CD4-positive, alpha-beta T cell treated with Interleukin-15 for 4 hours (primary cell): Measurements from ENCODE around the gene SRRM3.
"Not testable (repeated sequence)": the region's sequence is repeated elsewhere in the genome, so short reads cannot be mapped to it uniquely, and the experiment has no call there.

Experiments used
- DNase-seq: peaks from one replicate; pipeline ENCODE4 v3.0.0-alpha.2; 2020; ENCODE audit warnings: low spot score

Gene SRRM3

GRCh38 chr7:76315364-76315763 is 113.7 kb downstream of the SRRM3 start:
- no peak for DNase-seq

DNA sequence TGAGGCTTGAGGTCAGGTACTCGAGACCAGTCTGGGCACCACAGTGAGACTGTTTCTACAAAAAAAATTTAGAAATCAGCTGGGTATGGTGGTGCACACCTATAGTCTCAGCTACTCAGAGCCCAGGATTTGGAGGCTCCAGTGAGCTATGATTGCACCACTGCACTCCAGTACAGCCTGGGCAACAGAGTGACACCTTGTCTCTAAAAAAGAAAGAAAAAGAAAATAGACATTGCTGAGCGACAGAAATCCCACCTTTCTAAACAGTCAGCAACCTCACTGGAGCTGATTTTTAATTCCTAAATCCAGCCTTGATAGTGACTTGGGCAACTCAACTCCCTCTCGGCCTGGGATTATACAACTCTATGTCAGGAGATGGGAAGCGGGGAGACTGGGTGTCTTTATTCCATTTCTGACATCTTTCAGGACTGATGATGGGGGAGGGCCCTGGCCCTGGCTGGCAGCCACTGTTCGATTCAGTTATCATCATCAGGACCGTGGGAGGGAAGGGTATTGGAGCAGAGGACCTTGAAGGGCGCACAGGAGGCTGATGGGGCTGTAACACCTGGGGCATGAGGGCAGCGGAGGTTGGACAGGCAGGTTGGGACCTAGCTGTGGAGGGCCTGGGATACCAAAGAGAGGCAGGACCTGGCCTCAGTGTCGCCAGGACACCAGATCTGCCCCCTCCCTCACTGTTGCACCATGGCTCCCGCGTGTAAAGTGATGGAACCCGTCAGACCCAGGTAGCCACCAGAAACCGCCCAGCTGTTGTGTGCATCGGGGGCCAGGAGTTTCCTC is 115.5 kb downstream of the SRRM3 start:
- DNase-seq = no peak

- DNase-seq = peak; percentile 95
These were observed 116.2 kb downstream of the SRRM3 start for GRCh38 chr7:76317782-76318487.

DNA sequence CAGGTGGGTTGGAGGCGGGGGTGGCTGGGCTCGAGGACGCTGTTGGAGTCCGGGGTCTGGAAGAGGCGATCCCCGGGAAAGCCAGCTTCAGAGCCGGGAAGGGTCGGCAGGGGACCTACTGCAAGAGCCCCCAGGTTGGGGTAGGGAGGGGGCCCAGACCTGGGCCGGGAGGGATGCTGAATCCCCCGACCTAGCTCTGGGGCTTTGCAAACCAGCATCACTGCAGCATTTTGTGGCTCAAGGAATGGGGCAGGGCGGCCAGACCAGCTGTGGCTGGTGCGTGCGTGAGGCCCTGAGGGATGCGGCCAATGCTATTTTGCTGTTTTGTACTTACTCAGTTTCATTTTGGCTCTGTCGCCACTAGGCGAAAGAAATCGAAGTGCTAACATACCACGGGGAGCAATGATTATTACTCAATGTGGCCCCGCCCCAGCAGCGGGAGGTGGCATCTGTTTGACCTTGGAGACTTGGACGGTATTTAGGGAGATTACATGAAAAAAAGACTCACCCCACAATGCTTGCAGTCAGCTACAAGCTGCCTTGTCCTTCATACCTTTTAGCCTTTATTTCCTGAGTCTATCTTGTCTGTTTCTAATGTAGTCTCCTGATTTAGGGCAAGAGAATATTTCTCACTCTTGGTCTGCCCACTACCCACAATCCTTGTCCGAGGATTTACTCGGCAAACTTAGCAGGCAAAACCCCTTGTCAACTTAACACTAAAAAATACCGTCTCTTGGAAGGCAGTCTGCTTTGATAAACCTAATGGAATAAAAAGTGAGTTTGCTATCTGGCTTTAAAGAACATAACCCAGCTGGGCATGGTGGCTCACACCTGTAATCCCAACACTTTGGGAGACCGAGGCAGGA is 117.0 kb downstream of the SRRM3 start:
- peak; percentile 71 for DNase-seq

DNA sequence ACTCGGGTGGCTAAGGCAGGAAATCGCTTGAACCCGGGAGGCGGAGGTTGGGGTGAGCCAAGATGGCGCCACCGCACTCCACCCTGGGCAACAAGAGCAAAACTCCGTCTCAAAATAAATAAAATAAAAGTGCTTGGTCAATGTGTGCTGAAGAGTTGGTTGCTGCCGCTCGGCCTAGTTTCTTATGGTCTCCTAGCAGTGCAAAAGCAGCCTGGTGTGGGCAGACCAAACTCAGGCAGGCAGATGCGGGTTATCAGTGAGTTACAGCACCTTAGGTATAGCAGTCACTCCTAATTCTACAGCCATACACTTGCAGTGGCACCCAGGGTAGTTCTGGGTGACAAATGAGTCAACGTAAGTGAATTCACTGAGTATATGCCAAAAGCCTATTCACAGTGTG is 123.4 kb downstream of the SRRM3 start:
- no peak for DNase-seq

GRCh38 chr7:76325811-76326210 is 124.1 kb downstream of the SRRM3 start:
- DNase-seq = no peak

- DNase-seq = no peak
These were observed 125.0 kb downstream of the SRRM3 start for GRCh38 chr7:76326646-76327233.

GRCh38 chr7:76327610-76328009 is 125.9 kb downstream of the SRRM3 start:
- no peak for DNase-seq

- no peak for DNase-seq
These were observed 126.7 kb downstream of the SRRM3 start for GRCh38 chr7:76328389-76328788.

DNA sequence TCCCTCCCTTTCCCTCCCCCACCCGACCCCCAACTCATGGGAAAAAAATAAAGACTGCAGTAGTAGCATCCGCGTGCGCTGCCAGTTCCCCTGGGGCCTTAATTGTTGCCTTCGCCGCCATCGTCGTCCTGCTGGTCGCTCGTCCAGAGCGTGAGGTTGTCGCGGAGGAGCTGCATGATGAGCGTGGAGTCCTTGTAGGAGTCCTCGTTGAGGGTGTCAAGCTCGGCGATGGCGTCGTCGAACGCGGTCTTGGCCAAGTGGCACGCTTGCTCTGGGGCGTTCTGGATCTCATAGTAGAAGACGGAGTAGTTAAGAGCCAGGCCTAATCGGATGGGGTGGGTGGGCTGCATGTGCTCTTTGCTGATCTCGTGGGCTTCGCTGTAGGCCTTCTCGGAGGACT is 127.8 kb downstream of the SRRM3 start:
- DNase-seq = no peak

DNA sequence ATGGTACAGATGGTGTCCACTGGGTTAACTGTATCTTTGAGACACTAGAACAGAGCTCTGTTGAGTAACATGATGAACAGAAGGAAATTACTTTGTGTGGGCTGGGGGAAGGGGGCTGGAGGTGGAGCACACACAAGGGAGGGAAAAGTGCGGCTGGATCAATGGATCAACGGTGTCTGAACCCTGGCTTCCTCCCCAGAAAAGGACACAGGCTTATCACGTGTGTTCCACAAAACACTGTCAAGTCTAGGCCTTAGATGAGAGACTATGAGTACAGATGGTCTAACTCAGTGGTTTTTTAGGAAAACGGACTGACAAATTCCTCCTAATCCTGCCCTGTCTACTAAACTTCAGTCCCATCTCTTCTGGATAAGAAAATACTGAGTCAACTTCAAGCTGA is 128.6 kb downstream of the SRRM3 start:
- DNase-seq = no peak

DNA sequence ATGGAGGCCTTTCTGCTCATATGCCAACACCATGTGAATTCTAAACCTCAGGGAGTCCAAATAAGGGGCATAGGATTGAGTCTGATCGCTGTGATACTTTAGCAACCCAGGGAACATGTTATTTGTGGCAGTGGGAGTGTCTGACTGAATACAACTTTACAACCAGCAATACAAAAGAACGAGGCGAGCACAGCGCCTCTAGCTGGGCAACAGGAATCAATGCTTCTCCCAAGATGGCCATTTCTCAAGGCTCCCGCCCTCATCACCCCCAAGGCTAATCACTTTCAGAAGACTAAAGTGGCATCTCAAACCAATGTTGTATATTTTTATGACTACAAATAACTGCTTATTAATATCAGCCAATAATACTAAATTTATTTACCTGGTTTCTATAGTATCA is 129.0 kb downstream of the SRRM3 start:
- no peak for DNase-seq

DNA sequence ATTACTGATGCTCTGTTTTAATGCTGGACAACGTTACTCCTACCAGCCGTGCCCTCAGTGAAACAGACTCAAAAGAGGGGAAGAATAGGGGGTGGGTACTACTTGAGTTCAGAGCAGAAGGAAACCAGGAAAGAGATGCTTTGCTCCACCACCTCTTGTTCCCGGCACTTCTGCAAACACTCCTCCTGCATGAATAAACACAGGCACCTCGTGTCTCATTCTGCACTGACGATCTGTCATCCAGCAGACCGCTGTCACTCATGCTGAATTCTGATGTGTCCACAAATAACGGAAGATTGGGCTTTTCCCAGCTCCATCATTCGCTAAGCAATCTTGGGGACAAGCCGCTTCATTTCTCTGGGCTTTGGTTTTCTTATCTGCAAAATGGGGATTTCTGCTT is 130.4 kb downstream of the SRRM3 start:
- no peak for DNase-seq

- no peak for DNase-seq
These were observed 131.9 kb downstream of the SRRM3 start for GRCh38 chr7:76333511-76334101.

- no peak for DNase-seq
These were observed 132.7 kb downstream of the SRRM3 start for GRCh38 chr7:76334320-76334967.

DNA sequence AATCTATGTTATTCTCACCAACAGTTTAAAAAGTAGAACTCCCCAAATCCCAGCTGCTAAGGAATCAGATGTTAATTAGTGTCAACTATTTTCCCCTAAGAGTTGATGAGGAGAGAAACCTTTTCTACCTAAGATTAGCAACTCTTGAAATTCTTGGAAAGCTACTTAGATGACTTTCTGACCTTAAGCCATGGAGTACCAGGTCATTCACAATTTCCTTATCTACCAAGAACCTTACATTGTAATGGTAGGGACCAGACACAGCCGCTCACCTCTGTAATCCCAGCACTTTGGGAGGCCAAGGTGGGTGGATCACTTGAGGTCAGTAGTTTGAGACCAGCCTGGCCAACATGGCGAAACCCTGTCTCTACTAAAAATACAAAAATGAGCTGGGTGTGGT is 133.7 kb downstream of the SRRM3 start:
- DNase-seq = not testable (repeated sequence)

GRCh38 chr7:76336094-76336493 is 134.4 kb downstream of the SRRM3 start:
- DNase-seq = no peak
